ENCODE measurements around the gene SLC22A23.

Gene SLC22A23

DNA sequence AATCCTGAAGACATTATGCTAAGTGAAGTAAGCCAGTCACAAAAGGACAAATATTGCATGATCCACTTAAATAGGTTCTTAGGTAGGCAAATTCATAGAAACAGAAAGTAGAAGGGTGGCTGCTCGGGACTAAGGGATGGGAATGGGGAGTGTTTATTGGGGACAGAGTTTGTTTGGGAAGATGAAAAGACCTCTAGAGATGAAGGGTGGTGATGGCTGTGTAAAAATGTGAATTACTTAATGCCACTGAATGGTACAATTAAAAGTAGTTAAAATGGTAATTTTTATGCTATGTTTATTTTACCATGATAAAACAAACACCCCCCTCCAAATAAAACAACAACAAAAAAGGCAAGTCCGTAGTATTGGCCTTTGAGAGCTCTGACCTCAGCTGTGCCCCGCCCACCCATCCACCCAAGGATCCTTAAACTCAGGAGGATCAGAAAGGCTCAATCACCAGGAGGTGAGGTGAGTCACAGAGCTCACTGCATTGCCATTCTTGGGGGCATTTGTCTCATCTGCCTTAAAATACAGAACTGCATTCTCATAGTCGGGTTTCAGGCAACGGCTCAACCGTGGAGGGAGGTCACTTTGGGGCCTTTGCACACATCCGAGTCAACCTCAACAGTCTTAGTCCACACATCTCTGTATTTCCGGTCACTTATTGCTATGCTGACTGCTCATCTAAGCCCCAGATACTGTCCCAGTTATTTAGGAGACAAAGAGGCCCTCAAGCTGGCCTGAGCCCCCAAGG, 96.7 kb downstream of the SLC22A23 start:
- Histone ChIP-seq H3K79me2 (ENCODE audit: control insufficient read depth, insufficient read depth, low read length) (no peaks in the 10 kb centered on the region), H3K9ac (ENCODE audit: low read length) (no peak overlapping the region), H3K27ac (ENCODE audit: low read depth, low read length) (no peak overlapping the region), H3K4me3 (ENCODE audit: low read length) (no peak overlapping the region), H2AK5ac (ENCODE audit: low read length) (no peak overlapping the region), H3K36me3 (ENCODE audit: control insufficient read depth, insufficient read depth, low read length) (no peaks in the 10 kb centered on the region), H4K8ac (ENCODE audit: low read depth, low read length) (no peak overlapping the region), H3K4me2 (ENCODE audit: low read length) (no peak overlapping the region), H2BK120ac (ENCODE audit: low read depth, low read length) (no peak overlapping the region), H3K56ac (ENCODE audit: low read length) (no peak overlapping the region), H3K18ac (ENCODE audit: low read length) (no peak overlapping the region), H2BK5ac (ENCODE audit: low read length) (no peak overlapping the region), H3K4ac (ENCODE audit: low read depth, low read length) (no peak overlapping the region), H4K5ac (ENCODE audit: low read length) (no peak overlapping the region), H3K23ac (ENCODE audit: low read length) (no peak overlapping the region), H2BK15ac (replicated peaks; ENCODE audit: low read depth) (no peak overlapping the region), H3K79me1 (ENCODE audit: low read length) (no peaks in the 10 kb centered on the region), H3K27me3 (ENCODE audit: insufficient read depth, low read length, poor library complexity) (no peaks in the 10 kb centered on the region), H3K4me1 (ENCODE audit: control insufficient read depth, low read depth, low read length) (no peaks in the 10 kb centered on the region)
- no CpG with 5 or more reads among the region's 8 CpGs for WGBS (ENCODE audit: extremely low coverage, insufficient coverage, low lambda C conversion rate)
- DNase-seq, result no peak

DNA sequence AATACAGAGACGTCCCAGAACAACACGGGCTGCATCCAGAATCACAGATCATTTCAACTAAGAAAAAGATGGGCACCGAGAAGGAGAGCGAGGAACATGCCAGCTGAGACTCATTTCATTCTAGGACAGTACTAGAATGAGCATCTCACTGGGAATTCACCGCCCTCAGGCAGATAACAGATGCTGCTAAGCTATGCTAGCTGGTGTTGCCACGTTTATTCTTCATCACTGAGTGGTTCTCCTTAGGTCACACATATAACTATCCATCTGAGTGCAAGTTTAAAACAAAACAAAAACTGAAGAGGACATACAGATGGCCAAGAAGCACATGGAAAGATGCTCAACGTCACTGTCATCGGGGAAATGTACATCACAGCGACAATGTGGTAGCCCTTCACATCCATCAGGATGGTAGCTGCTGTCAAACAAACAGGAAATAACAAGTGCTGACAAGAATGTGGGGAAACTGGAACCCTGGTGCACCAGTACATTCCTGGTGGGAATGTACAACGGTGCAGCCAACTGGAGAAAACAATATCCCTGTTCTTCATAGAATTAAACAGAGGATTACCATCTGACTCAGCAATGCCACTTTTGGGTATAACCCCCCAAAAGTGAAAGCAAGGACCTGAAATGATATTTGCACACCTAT, 97.6 kb downstream of the SLC22A23 start:
- Histone ChIP-seq H4K8ac (ENCODE audit: low read depth, low read length) (no peak overlapping the region), H2AK5ac (ENCODE audit: low read length) (no peak overlapping the region), H3K23ac (ENCODE audit: low read length) (no peak overlapping the region), H3K79me2 (ENCODE audit: control insufficient read depth, insufficient read depth, low read length) (no peaks in the 10 kb centered on the region), H4K5ac (ENCODE audit: low read length) (no peak overlapping the region), H3K56ac (ENCODE audit: low read length) (no peak overlapping the region), H3K36me3 (ENCODE audit: control insufficient read depth, insufficient read depth, low read length) (no peaks in the 10 kb centered on the region), H2BK15ac (replicated peaks; ENCODE audit: low read depth) (no peak overlapping the region), H3K9ac (ENCODE audit: low read length) (no peak overlapping the region), H3K4me2 (ENCODE audit: low read length) (no peak overlapping the region), H3K27me3 (ENCODE audit: insufficient read depth, low read length, poor library complexity) (no peaks in the 10 kb centered on the region), H3K27ac (ENCODE audit: low read depth, low read length) (no peak overlapping the region), H3K18ac (ENCODE audit: low read length) (no peak overlapping the region), H2BK5ac (ENCODE audit: low read length) (no peak overlapping the region), H3K79me1 (ENCODE audit: low read length) (no peaks in the 10 kb centered on the region), H3K4ac (ENCODE audit: low read depth, low read length) (no peak overlapping the region), H3K4me3 (ENCODE audit: low read length) (no peak overlapping the region), H2BK120ac (ENCODE audit: low read depth, low read length) (no peak overlapping the region), H3K4me1 (ENCODE audit: control insufficient read depth, low read depth, low read length) (no peaks in the 10 kb centered on the region)
- WGBS (ENCODE audit: extremely low coverage, insufficient coverage, low lambda C conversion rate), result no CpG with 5 or more reads among the region's 10 CpGs
- DNase-seq, result no peak

DNA sequence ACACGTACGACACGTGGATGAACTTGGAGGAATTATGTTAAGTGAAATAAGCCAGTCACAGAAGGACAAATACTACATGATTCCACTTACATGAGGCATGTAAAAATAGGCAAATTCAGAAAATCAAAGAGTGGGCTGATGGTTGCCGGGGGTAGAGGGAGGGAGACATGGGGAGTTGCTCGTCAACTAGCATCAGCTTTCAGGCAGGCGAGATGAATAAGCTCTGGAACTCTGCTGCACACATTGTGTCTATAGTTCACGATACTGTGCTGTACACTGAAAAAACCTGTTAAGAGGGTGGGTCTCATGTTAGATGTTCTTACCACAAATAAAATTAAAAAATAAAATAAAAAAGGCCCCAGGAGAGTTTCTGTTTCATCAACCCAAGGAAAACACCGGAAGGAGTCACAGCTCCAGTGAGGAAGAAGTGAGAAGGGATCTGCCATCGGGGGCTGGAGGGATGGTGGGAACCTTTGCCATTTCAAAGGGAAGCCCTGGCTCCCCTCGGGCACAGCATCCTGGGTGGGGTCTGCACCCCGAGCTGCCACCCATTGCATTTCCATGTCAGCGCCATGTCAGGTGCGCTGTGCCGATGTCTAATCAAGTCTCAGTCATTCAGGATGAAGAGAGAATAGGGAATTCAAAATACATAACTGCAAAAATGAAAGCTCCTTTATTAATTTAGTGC, 98.3 kb downstream of the SLC22A23 start:
- no peak overlapping the region for H2AK5ac ChIP-seq (ENCODE audit: low read length)
- no peak overlapping the region for H3K4me3 ChIP-seq (ENCODE audit: low read length)
- no peak overlapping the region for H3K23ac ChIP-seq (ENCODE audit: low read length)
- no peaks in the 10 kb centered on the region for H3K79me2 ChIP-seq (ENCODE audit: control insufficient read depth, insufficient read depth, low read length)
- H3K56ac ChIP-seq (ENCODE audit: low read length), result no peak overlapping the region
- WGBS (ENCODE audit: extremely low coverage, insufficient coverage, low lambda C conversion rate), result no CpG with 5 or more reads among the region's 14 CpGs
- H3K4me2 ChIP-seq (ENCODE audit: low read length), result no peak overlapping the region
- H3K27ac ChIP-seq (ENCODE audit: low read depth, low read length), result no peak overlapping the region
- DNase-seq, result no peak
- no peaks in the 10 kb centered on the region for H3K79me1 ChIP-seq (ENCODE audit: low read length)
- no peak overlapping the region for H2BK5ac ChIP-seq (ENCODE audit: low read length)
- H2BK15ac ChIP-seq (replicated peaks; ENCODE audit: low read depth), result no peak overlapping the region
- no peaks in the 10 kb centered on the region for H3K4me1 ChIP-seq (ENCODE audit: control insufficient read depth, low read depth, low read length)
- no peaks in the 10 kb centered on the region for H3K27me3 ChIP-seq (ENCODE audit: insufficient read depth, low read length, poor library complexity)
- no peak overlapping the region for H4K5ac ChIP-seq (ENCODE audit: low read length)
- H4K8ac ChIP-seq (ENCODE audit: low read depth, low read length), result no peak overlapping the region
- H3K36me3 ChIP-seq (ENCODE audit: control insufficient read depth, insufficient read depth, low read length), result no peaks in the 10 kb centered on the region
- H3K4ac ChIP-seq (ENCODE audit: low read depth, low read length), result no peak overlapping the region
- H3K9ac ChIP-seq (ENCODE audit: low read length), result no peak overlapping the region
- no peak overlapping the region for H3K18ac ChIP-seq (ENCODE audit: low read length)
- H2BK120ac ChIP-seq (ENCODE audit: low read depth, low read length), result no peak overlapping the region

DNA sequence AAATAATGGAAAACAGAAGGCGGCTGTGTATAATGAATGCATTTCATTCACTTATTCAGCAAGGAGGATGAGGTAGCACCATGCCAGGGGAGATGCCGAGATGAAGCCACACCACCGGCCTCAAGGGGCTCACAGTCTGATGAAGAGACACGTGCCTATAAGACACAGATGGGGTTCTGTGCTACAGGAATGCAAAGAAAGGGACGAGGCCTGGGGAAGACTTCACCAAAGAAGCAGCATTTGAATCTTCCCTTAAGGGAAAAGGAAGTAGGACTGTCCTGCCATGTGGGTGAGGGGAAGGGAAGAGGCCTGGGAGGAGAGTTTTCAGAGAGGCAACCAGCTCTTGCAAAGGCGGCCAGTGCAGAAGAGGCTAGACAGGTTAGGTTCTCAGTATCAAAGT, 99.2 kb downstream of the SLC22A23 start:
- no peak for DNase-seq
- Histone ChIP-seq H2BK5ac (ENCODE audit: low read length) (no peak overlapping the region), H3K79me1 (ENCODE audit: low read length) (no peaks in the 10 kb centered on the region), H3K27me3 (ENCODE audit: insufficient read depth, low read length, poor library complexity) (no peaks in the 10 kb centered on the region), H3K4me1 (ENCODE audit: control insufficient read depth, low read depth, low read length) (no peaks in the 10 kb centered on the region), H4K5ac (ENCODE audit: low read length) (no peak overlapping the region), H3K79me2 (ENCODE audit: control insufficient read depth, insufficient read depth, low read length) (no peaks in the 10 kb centered on the region), H4K8ac (ENCODE audit: low read depth, low read length) (no peak overlapping the region), H3K4me2 (ENCODE audit: low read length) (no peak overlapping the region), H3K56ac (ENCODE audit: low read length) (no peak overlapping the region), H2AK5ac (ENCODE audit: low read length) (no peak overlapping the region), H3K36me3 (ENCODE audit: control insufficient read depth, insufficient read depth, low read length) (no peaks in the 10 kb centered on the region), H2BK120ac (ENCODE audit: low read depth, low read length) (no peak overlapping the region), H3K4ac (ENCODE audit: low read depth, low read length) (no peak overlapping the region), H3K9ac (ENCODE audit: low read length) (no peak overlapping the region), H3K18ac (ENCODE audit: low read length) (no peak overlapping the region), H2BK15ac (replicated peaks; ENCODE audit: low read depth) (no peak overlapping the region), H3K4me3 (ENCODE audit: low read length) (no peak overlapping the region), H3K27ac (ENCODE audit: low read depth, low read length) (no peak overlapping the region), H3K23ac (ENCODE audit: low read length) (no peak overlapping the region)
- WGBS (ENCODE audit: extremely low coverage, insufficient coverage, low lambda C conversion rate), result no CpG with 5 or more reads among the region's 6 CpGs

DNA sequence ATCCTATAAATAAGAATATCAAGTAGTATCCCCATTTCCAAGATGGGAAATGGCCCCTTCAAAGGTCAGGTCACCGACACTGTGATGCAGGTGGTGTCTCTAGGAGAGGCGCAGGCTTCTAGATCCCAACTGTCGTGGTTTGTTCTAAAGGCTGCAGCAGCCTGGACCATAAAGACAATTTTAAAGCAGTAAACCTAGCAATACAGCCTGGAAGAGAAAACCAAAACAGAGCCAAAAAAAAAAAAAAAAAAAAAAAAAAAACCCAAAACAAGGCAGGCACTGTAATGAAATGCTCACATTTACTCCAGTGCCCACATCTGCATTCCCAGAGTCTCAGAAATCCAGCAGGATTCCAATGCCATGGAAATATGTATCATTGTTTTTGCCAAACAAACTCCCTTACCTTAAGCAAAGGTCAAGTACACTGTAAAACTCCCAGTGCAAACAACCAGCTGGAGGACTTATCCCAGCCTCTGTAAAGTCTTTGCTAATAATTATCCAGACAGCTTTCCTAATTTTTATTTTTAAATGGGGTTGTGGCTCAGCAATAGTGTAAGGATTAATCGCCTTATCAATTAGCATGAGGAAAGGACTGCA, 99.9 kb downstream of the SLC22A23 start:
- Histone ChIP-seq H3K27ac (ENCODE audit: low read depth, low read length) (no peak overlapping the region), H3K4me1 (ENCODE audit: control insufficient read depth, low read depth, low read length) (no peaks in the 10 kb centered on the region), H2BK5ac (ENCODE audit: low read length) (no peak overlapping the region), H3K9ac (ENCODE audit: low read length) (no peak overlapping the region), H3K18ac (ENCODE audit: low read length) (no peak overlapping the region), H3K4me2 (ENCODE audit: low read length) (no peak overlapping the region), H3K27me3 (ENCODE audit: insufficient read depth, low read length, poor library complexity) (no peaks in the 10 kb centered on the region), H3K23ac (ENCODE audit: low read length) (no peak overlapping the region), H4K8ac (ENCODE audit: low read depth, low read length) (no peak overlapping the region), H2BK15ac (replicated peaks; ENCODE audit: low read depth) (no peak overlapping the region), H3K4me3 (ENCODE audit: low read length) (no peak overlapping the region), H3K79me1 (ENCODE audit: low read length) (no peaks in the 10 kb centered on the region), H3K36me3 (ENCODE audit: control insufficient read depth, insufficient read depth, low read length) (no peaks in the 10 kb centered on the region), H4K5ac (ENCODE audit: low read length) (no peak overlapping the region), H2BK120ac (ENCODE audit: low read depth, low read length) (no peak overlapping the region), H3K56ac (ENCODE audit: low read length) (no peak overlapping the region), H3K79me2 (ENCODE audit: control insufficient read depth, insufficient read depth, low read length) (no peaks in the 10 kb centered on the region), H2AK5ac (ENCODE audit: low read length) (no peak overlapping the region), H3K4ac (ENCODE audit: low read depth, low read length) (no peak overlapping the region)
- no peak for DNase-seq
- no CpG with 5 or more reads among the region's 4 CpGs for WGBS (ENCODE audit: extremely low coverage, insufficient coverage, low lambda C conversion rate)
